ENCODE measurements around the gene INSYN1. TPM values are rescaled to one million over a fixed set of nuclear protein-coding genes. Genes with fewer than 3 reads are reported as not detected.
"Not testable (repeated sequence)": the region's sequence is repeated elsewhere in the genome, so short reads cannot be mapped to it uniquely, and the experiment has no call there.

The INSYN1 gene
- total RNA-seq, 4 donors from 2014 or later = 0.95 to 3.7 (median 3.1) TPM

DNA sequence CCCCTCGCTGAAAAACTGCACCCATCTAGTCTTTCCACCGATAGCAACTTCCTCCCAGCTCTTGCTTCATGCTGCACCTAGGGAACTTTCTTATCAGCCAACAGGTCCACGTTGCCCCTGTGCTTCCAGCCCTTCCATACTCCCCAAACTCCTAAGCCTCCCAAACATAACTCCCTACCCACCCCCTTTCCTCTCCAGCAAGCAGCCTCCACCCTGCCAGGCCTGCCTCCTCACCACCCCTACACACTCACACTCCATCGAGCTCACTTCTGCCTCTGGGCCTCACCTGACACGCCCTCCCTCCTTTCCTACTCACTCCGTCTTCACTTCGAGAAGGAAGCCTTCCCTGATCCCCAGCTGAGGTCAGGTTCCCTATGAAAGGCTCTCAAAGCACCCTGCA is 8.1 kb downstream of the INSYN1 start:
- no peak for ATAC-seq (ENCODE audit: low FRiP score)
- no peak for TF ChIP-seq CTCF (IDR thresholded peaks at IDR 0.05)
- DNase-seq (ENCODE audit: low spot score) = no peak

GRCh38 chr15:73744293-73744692 is 8.9 kb downstream of the INSYN1 start:
- no peak for TF ChIP-seq CTCF (IDR thresholded peaks at IDR 0.05)
- DNase-seq (ENCODE audit: low spot score) = no peak
- no peak for ATAC-seq (ENCODE audit: low FRiP score)

- ATAC-seq (ENCODE audit: low FRiP score) (no peak), DNase-seq (ENCODE audit: low spot score) (no peak)
- TF ChIP-seq CTCF (IDR thresholded peaks at IDR 0.05) = no peak
These were observed 11.8 kb downstream of the INSYN1 start for GRCh38 chr15:73741321-73741836.

DNA sequence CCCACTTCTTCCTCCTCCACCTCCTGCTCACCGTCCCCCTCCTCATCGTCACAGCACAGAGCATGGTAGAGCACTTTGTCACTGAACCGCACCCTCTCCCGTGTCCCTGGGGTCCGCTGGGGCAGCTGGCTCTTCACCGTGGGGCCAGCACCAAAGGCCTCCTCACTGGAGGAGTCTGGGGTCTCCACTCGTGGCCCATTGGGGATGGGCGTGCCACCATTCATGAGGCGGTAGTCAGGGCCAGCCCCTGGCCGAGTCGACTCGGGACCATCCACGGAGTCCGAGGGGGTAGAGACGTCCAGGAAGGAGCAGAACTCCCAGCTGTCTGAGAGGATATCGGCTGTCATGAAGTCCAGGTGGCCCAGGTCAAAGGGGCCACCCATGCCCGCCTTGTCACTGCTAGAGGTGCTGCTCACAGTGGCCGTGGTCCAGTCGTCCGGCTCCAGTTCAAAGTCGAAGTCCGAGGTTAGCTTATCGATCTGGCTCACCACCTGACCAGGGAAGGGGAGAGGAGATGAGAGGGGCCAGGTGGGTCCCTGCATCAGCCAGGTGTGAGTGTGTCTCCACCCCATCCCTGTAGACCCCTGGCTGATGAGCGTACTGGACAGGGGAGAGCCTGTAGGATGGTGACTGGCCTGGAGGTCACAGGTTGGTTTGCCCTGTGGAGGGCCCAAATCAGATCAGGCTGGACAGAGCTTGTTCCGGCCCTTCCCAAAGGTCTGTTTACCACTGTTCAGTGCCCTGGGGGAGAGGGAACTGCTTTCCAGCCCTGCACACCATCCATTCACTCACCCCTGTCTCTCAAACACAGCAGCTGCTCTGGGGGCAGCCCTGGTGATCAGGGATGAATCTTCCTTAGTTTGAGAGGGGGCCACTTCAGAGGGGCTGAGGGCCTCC is 12.8 kb downstream of the INSYN1 start:
- ATAC-seq (ENCODE audit: low FRiP score) = no peak
- DNase-seq (ENCODE audit: low spot score) = no peak
- no peak for TF ChIP-seq CTCF (IDR thresholded peaks at IDR 0.05)

- DNase-seq (ENCODE audit: low spot score) = no peak
- ATAC-seq (ENCODE audit: low FRiP score) = no peak
- no peak for TF ChIP-seq CTCF (IDR thresholded peaks at IDR 0.05)
These were observed 15.6 kb downstream of the INSYN1 start for GRCh38 chr15:73737535-73737934.

GRCh38 chr15:73732930-73733329 is 20.2 kb downstream of the INSYN1 start:
- ATAC-seq (ENCODE audit: low FRiP score) (no peak), DNase-seq (ENCODE audit: low spot score) (no peak)
- TF ChIP-seq CTCF (IDR thresholded peaks at IDR 0.05) = no peak

GRCh38 chr15:73732051-73732450 is 21.1 kb downstream of the INSYN1 start:
- not testable (repeated sequence) for ATAC-seq (ENCODE audit: low FRiP score); DNase-seq (ENCODE audit: low spot score)

Data from omental fat pad (tissue), 4 donors.